GM21737 (cell line): ENCODE results near the gene LILRA6.
"Not testable (repeated sequence)": the region's sequence is repeated elsewhere in the genome, so short reads cannot be mapped to it uniquely, and the experiment has no call there.

Experiments used
- ATAC-seq: cut with Tn5 transposase; IDR thresholded peaks from one replicate; pipeline ENCODE4 v1.9.1; 2021; ENCODE audit warnings: mild to moderate bottlenecking, moderate library complexity; ENCODE audit not compliant: unreplicated experiment

The LILRA6 gene

DNA sequence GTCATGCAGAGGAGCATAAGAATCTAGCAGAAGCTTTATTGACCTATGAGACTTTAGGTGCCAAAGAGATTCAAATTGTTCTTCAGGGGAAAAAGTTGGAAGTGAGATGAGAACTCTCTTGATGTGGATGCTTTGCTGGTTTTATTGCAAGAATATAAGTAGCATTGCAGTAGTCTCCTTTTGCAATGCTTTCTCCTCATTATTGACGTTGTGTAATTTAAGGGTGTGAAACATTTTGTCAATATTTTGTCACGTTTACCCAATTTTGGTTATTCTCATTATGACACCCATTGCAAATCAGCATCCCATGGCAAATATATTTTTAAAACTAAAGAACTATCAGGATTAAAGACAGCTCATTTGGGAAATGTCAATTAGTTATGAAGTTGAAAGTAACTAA lies 26.3 kb upstream of the LILRA6 start:
- ATAC-seq: no peak

DNA sequence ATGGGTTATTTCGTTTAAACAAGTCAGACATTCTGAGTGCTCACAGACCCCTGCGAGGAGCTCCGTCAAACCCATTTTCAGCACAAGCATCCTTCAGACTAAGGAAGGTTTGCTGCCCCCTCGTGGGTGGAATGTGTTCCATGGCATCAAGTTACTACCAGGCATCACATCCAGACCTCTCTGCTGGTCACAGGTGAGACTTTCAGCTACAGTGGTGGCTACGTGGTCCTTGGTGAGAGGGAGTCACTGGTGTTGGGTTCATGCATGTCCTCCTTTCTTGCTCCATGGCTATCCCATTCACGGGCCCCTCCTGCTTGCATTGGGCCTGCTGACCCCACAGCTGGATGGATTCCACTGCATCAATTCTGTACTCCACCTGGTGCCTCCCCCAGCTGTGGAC lies 23.5 kb upstream of the LILRA6 start:
- ATAC-seq: no peak

DNA sequence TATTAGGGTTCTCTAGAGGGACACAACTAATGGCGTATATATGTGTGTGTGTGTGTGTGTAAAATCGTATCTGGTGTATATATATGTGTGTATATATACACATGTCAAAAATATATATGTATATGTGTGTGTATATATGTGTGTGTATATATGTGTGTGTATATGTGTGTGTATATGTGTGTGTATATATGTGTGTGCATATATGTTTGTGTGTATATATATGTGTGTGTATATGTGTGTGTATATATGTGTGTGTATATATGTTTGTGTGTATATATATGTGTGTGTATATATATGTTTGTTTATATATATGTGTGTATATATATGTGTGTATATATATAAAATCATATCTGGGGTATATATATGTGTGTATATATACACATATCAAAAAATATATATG lies 19.9 kb upstream of the LILRA6 start:
- ATAC-seq: no peak

DNA sequence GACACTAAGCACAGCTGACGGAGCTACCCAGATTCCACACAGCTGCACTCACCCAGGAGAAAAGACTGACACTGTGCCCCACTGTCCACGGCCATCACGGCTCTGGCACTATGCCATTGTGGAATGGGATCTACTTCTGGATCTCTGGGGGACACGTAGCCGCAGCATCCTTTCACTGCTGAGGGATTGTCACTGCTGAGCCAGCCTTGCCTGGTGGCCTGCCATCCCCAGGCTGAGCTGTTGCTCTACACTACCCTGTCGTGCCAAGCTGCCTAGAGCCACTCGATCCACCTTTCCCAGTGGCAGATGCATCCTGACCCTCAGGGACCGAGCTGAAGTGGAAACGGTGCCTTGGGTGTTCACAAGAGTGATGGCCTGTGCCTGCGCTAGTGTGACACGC lies 19.5 kb upstream of the LILRA6 start:
- ATAC-seq: no peak

DNA sequence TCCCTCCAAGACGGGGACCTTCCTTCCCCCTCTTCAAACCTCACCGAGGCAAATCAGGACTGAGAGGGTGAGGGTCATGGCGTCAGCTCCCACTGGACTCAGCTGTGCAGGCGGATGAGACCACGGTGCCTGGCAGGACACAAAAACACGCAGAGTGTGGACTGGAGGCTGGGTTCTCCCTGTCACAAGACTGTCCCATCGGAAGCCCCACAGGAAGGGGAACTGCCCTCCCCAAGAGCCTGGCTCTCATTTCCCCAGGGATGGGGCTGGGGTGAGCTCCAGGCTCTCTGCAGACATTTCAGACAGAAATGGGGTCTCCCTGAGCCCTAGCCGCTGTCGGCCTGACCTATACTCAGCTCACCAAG lies 14.5 kb upstream of the LILRA6 start, which contains the start of gene LILRB5:
Gene LILRB5, minus strand, starts transcription at position 158 of the 365 bp plus-strand sequence. Its CDS starts 80 bp downstream, at position 78.
- ATAC-seq: no peak

DNA sequence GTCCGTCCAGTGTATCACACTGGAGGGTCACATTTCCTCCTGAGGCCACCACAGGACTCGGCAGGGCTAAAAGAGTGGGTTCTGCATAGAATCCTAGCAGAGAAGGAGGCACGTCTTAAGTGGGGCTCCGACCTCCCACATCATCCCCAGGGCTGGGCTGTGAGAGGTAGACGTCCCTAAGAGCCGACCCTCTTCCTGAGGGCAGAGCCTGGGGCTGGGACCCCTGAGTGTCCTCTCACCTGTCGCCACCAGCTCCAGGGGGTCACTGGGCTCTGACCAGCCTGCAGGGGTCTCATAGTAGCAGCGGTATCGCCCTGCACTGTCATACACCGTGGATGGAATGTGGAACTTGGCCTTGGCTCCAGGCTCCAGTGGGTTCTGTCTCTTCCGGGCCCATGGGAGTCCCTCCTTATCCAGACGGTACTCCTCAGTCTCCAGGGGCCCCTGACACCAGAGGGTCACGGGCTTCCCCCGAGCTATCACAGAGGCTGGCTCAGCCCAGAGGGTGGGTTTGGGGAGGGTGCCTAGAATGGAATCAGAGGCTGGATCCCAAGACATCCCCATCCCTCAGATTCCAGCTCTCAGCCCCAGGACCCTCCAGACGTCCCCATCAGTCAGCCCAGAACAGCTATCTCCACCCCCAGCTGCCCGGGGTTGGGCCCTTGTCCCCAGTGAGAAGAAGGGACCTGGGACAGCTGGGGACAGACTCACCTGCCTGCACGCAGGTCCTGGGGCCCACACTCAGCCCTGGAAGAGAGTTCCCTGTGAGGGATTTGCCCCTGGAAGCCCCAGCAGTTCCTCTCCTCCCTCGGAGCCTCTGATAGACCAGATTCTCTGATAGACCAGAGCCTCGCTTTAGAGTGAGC lies 13.9 kb upstream of the LILRA6 start:
- ATAC-seq: no peak

DNA sequence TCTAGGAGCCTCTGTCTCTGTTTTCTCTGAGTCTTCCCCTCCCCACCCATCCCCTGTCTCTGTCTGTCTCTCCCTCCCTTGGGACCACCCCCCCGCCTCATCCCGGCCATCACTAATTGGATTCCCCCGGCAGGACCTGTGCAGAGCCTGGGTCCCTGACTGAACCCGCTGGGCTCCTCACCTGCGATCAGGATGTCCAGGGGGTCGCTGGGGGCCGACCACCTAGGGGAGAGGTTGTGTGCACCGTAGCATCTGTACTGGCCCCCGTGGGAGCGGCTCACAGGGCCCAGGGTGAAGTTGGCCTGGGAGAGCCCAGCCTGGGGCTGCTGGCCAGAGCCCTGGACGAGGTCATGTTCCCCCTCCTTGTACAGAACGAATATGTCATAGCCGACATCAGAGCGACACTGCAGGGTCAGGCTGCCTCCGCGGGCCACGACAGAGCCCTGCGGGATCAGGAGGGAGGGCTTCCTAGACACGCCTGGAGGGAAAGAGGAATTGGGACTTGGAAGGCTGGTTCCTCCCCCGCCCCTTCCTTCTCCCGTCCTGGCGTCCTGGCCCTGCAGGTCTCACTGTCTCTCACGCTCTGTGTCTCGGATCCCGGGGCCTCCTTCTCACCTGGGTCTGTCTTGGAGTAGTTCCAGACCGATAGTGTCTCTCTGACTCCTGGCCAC lies 12.7 kb upstream of the LILRA6 start:
- ATAC-seq: no peak

DNA sequence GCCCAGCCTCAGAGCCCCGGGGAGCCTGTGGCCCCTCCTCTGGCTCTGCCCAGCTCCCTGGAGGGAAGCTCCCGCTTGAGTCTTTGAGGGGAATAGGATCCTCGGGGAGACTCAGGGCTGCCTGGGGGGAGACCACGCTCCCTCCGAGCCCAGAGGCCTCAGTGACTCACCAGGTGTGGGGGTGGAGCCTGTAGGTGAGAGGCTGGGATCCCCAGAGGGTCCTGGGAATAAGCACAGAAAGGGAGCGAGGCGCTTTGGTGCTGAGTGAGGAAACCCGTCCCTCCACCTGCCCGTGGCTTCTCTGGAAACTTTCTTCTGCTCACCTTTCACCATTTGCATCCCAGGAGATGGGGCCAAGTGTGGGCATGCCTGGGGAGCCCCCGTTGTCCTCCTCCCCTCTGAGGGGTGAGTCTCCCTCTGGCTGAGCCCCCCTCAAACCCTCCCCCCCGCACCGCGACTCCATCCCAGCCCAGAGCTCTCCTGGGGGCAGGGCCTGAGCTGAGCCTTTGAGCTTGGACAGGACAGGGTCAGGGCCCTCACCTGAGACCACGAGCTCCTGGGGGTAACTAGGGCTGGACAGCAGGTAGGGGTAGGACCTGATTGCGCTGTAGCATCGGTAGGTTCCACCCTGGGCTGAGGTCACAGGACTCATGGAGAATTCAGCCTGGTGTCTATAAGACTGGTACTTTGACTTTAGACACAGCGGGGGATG lies 11.8 kb upstream of the LILRA6 start:
- ATAC-seq: no peak

DNA sequence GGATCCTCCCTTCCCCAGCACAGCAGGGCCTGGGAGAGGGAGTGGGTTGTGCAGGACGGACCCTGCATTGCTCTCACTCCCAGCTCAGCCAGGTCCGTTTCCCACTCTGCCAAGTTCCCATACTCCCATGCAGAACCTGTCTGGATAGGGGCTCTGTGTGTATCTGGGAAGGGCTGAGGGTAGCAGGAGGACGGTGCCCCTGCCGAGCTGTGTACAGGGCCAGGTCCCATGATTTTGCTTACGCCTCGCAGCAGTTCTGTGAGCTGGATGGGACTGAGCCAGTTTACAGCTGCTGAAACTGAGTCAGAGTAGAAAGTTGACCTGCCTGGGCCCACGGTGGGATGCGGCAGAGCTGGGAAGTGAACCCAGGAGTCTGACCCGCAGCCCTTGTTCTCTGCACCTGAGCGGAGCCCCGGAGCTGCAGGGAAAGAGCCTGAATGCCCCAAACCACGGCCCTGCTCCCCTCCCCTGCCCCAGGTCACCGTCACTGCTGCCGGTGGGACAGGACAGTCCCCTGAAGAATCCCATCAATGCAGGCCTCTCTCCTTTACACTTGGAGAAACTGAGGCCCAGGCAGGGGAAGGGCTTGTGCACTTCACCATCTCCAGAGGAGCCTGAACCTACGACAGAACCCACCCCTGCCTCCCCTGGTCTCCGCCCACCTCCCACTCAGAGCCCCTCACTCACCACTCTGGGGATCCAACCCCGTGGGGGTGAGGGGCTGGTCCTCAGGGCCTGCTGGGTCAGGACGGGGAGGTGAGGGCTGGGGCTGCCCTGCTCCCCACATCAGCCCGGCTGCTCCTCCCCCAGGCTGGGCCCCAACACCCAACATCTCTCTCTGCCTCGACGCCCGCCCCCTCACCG lies 11.0 kb upstream of the LILRA6 start:
- no peak for ATAC-seq

DNA sequence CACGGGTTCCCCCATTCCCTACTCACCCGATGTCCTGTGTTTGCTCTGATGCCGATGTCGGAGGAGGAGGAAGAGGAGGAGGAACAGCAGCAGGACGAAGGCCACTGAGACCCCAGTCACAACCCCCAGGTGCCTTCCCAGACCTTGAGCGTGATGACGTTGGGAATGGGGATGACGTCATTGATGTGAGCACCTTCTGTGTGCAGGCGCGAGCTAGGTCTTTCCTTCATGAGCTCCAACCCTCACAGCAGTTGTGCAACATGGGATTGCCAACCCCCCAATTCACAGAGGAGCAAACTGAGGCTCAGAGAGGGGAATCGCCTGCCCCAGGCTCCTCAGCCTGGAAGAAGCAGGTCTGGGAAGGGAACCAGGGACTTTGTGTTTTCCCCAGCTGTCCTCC lies 10.3 kb upstream of the LILRA6 start:
- no peak for ATAC-seq

DNA sequence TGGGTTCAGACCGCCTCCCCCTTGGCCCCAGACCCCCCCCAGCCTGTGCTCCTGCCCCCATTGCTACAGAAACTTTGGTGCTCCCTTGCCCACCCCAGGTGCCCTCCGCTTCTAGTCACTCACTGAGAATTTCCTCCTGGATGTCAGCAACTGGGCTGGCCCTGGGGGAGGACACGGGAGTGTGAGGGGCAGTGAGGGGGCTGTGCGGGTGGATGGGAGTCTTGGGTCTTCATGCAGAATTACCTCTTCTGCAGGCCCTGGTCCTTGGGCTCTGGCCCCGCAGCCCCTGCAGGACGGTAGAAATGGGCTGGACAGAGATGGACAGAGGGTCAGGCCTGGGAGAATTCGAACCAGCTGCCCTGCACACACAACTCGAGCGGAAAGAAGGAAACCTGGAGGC lies 9.7 kb upstream of the LILRA6 start:
- no peak for ATAC-seq

DNA sequence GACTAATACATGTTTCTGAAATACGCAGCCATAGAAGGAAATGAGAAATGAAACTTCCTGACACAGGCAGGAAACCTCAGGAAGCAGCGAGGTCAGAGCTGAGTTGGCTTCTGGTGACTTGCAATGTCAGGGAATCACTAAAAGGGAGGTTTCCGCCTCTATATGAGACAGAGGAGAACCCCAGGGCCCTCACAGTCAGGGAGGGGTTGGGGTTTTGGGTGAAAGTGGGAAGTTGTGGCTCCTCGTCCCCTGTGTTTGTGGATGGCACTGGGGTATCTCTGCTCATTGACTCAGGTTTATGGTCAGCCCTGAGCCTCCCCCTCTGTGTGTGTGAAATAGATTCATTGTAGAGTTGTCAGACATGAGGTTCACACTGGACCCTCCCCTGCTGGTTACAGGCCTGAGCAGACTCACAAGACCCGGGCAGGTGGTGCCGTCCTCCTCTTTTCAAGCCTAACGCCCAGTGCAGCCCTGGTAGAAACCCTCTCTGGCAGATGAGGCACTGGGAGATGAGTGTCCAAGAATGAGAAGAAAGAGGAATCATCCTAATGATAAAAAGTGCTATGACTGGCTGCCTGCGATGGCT lies 5.5 kb upstream of the LILRA6 start:
- ATAC-seq: no peak

DNA sequence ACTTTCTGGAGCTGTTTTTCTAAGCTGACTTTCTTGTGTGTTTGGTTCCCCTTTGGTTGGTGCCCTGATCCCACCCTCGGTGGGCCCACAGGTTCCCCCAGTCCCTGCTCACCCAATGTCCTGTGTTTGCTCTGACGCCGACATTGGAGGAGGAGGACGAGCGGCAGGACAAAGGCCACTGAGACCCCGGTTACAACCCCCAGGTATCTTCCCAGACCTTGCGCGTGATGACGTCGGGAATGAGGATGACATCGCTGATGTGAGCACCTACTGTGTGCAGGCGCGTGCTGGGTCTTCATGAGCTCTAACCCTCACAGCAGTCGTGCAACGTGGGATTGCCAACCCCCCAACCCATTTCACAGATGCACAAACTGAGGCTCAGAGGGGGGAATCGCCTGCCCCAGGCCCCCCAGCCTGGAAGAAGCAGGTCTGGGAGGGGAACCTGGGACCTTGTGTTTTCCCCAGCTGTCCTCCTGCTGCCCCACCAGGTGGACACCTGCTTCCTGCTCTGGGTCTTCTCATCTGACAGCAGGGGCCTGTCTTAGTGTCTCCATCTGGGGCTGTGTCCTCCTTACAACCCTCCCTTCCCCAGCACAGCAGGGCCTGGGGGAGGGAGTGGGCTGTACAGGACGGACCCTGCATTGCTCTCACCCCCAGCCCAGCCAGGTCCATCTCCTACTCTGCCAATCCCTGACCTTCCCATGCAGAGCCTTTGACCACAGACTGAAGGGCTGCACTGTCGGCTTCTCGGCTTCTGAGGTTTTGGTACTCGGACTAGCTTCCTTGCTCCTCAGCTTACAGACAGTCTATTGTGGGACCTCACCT lies 4.7 kb upstream of the LILRA6 start:
- no peak for ATAC-seq

DNA sequence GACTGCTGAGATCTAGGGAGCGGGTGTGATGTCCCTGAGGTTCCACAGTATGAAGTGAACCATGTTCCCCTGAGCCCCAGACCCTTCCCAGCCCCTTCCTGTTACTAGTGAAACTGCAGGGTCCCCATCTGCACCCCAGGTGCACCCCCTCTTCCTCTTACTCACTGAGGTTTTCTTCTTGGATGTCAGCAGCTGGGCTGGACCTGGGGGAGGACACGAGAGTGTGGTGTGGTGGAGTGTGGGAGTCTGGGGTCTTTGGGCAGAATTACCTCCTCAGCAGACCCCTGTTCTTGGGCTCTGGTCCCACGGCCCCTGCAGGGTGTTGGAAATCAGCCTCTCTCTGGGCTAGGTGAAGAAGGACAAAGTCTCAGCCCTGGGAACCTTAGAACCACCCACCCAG lies 3.3 kb upstream of the LILRA6 start:
- no peak for ATAC-seq

DNA sequence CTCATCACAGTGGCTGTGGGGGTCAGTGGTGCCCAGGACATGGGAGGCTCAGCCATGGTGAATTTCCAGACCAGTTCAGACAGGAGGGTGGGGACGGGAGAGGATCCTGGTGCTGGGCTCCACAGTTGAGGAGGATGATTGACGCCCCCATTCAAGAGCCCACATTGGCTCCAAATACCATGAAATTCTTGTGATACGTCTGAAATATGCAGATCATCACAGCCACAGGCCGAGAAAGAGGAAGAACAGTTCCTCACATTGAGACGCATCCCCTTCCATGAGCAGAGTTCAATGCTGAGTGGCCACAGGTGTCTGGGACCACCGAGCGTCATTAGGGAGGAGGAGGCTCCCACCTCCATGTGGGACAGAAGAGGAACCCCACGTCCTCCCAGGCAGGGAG lies 1.2 kb upstream of the LILRA6 start:
- not testable (repeated sequence) for ATAC-seq

DNA sequence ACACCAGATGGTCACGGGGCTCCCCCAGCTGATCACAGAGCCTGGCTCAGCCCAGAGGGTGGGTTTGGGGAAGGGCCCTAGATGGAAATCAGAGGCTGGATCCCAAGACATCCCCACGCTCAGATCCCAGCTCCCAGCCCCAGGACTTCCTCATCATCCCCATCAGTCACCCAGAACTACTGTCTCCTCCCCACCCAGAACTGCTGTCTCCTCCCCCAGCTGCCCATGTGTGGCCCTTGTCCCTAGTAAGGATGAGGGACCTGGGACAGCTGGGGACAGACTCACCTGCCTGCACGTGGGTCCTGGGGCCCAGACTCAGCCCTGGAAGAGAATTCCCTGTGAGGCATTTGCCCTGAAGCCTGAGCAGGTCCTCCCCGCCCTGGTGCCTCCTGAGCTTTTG lies 356 bp downstream of the LILRA6 start:
- ATAC-seq: not testable (repeated sequence)

DNA sequence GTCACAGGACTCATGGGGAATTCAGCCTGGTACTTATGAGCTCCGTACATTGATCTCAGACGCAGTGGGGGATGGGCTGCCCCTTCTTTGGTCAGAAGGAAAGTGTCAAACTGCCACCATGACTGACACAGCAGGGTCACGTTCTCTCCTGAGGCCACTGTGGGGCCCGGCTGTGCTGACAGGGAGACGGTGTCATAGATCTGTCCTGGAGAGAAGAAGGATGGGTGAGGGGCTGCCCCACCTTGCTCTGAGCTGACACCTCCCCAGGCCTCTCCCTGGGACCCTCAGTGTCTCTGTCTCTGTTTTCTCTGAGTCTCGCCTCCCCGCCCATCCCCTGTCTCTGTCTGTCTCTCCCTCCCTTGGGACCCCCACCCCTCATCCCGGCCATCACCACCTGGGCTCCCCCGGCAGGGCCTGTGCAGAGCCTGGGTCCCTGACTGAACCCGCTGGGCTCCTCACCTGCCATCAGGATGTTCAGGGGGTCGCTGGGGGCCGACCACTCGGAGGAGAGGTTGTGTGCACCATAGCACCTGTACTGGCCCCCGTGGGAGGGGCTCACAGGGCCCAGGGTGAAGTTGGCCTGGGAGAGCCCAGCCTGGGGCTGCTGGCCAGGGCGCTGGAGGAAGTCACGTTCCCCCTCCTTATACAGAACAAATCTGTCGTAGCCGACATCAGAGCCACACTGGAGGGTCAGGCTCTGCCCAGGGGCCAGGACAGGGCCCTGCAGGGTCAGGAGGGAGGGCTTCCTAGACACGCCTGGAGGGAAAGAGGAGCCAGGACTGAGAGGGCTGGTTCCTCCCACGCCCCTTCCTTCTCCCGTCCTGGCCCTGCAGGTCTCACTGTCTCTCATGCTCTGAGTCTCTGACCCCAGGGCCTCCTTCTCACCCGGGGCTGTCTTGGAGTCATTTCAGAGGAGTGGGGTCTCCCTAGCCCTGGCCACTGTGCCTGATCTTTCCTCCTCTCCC lies 1.9 kb downstream of the LILRA6 start:
- not testable (repeated sequence) for ATAC-seq
